GM12891 (cell line): ENCODE measurements around the gene TOR2A.

Experiments
- DNase-seq: peaks from one replicate; pipeline ENCODE4 v3.0.0; 2011; ENCODE audit warnings: low spot score; ENCODE audit not compliant: insufficient read length
- FAIRE-seq: peaks from 2 replicates; lab custom pipeline; 2011; peaks lifted over from hg19 to GRCh38; lab: Jason Lieb, UNC
- PAX5 ChIP-seq: IDR thresholded peaks from 2 replicates; pipeline ENCODE4 v1.6.1; 2011; ENCODE audit warnings: low read length, moderate library complexity, mild to moderate bottlenecking; ENCODE audit not compliant: insufficient read depth, severe bottlenecking
- POLR2A ChIP-seq: IDR thresholded peaks from 2 replicates; pipeline ENCODE4 v1.6.1; 2011; ENCODE audit warnings: low read depth, low read length, control low read depth
- POLR2AphosphoS5 ChIP-seq: IDR thresholded peaks from 2 replicates; pipeline ENCODE4 v1.6.1; 2011; ENCODE audit warnings: low read depth, low read length, control low read depth
- POU2F2 ChIP-seq: IDR thresholded peaks from 2 replicates; pipeline ENCODE4 v1.6.1; 2011; ENCODE audit warnings: low read depth, mild to moderate bottlenecking, control low read depth, low read length, moderate library complexity
- SPI1 ChIP-seq: IDR thresholded peaks from 2 replicates; pipeline ENCODE4 v1.6.1; 2011; ENCODE audit warnings: low read depth, low read length, control low read depth
- TAF1 ChIP-seq: IDR thresholded peaks from 2 replicates; pipeline ENCODE4 v1.6.1; 2011; ENCODE audit warnings: low read depth, low read length, control low read depth

Gene TOR2A

DNA sequence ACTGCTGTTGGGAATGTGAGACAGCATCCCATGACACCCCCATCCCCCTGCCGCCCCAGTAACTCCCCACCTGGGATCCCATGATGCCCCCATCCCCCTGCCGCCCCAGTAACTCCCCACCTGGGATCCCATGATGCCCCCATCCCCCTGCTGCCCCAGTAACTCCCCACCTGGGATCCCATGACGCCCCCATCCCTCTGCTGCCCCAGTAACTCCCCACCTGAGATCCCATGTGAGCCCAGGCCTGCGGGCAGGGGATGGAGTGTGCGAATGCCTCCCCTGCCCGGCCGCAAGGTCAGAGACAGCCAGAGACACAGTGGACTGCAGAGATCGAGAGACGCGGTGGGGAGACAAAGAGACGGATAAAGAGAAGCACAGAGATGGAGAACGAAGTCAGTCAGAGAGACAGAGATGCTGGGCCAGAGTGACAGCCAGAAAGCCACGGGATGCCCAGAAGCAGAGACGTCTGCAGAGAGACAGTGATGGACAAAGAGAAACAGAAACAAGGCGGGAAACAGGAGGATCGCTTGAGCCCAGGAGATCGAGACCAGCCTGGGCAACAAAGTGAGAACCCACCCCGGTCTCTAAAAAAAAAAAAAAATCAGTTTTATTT is 42.4 kb upstream of the TOR2A start:
- no peak for DNase-seq
- TF ChIP-seq POLR2A (no peak), SPI1 (no peak), TAF1 (no peak), POLR2AphosphoS5 (no peak), PAX5 (no peak), POU2F2 (no peak)
- FAIRE-seq: no peak

DNA sequence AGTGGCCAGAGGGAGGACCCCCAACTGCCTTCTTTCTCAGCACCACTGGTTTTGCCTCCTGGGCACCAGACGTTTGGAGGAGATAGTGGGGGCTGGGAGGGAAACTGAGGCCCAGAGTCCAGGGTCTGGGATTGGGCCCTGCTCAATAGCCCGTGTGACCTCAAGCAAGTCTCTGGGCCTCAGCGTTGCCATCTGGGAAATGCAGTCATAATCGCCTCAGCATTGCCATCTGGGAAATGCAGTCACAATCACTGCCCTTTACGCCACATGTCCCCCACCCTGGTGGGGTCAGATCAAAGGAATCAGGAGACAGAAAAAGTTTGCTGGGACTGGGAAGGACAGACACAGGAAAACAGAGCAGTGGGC is 41.8 kb upstream of the TOR2A start:
- TF ChIP-seq POU2F2 (no peak), TAF1 (no peak), POLR2A (no peak), POLR2AphosphoS5 (no peak), PAX5 (no peak), SPI1 (no peak)
- no peak for DNase-seq
- peak; percentile 56 for FAIRE-seq

DNA sequence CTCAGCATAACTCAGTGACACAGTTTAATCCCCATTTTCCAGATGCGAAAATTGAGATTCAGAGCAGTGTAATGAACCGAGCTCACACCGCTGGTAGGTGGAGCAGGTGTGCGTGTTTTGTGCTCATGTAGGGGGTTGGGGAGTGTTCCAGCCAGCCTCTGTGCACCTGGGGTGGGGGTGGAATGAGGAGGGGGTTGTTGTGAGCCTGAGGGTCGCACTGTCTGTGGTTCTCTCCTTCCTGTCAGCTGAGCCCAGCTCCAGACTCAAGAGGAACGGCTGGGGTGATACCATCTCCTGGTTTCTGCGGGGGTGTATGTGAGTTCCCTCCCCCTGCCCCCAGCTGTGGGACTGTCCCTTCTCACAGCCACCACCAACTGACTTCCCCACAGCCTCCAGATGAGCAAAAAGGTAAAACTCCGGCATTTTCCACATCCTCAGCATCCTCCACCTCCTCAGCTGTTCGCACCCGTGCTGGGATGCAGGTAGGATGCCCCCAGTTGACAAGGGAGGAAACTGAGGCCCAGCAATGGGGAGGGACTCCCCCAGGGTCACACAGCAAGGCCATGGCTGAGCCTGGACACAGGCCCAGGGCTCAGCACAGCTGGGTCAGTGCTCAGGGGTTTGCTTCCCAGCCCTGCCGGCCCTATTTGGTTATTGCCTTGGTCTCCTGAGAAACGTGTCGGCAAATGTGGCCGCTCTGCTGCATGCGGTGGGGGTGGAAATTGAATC is 41.3 kb upstream of the TOR2A start:
- TF ChIP-seq TAF1 (0 out of 2 replicates have a peak, but pooled peaks have one; percentile 7), POLR2AphosphoS5 (no peak), SPI1 (peak; percentile 66), POLR2A (no peak), PAX5 (no peak)
- FAIRE-seq (peak; percentile 75), DNase-seq (peak; percentile 60)

DNA sequence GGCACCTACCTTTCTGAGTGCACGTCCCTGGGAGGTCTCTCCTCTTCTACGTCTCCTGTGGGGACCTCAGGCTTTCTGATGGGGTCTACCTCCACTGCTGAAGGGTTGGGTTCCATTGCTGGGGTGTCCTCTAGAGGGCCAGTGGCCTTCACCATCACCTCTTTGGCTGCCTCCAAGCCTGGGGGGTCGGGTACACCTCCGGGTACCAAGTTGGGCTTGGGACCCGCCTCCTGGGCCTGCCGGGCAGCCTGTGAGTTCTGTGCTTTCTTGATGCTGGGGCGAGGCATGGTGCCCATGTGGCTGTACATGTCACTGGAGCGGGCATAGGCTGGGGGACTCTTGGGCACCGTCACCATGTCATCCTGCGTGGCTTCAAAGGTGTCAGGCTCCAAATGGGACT is 38.9 kb upstream of the TOR2A start:
- TF ChIP-seq TAF1: no peak
- TF ChIP-seq SPI1: no peak
- TF ChIP-seq POLR2AphosphoS5: no peak
- DNase-seq (no peak), FAIRE-seq (no peak)

DNA sequence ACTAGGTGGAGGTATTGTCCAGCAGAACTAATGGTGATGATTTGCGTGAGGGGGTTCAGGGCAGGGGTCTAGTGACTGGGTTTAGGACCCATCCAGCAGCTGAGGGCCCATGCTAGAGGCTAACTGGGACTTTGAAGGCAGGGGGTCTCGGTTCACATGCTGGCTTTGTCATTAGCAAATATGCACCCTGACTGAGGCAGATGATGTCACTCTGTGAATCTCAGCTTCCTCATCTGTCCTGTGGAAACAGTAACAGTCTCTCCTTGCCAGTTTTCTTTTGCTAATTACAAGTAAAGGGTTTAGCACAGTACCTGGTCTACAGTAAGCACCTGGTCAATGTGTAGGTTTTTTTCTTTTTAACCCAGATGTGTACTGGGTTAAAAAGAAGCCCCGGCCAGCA is 38.2 kb upstream of the TOR2A start:
- FAIRE-seq (no peak), DNase-seq (no peak)
- no peak for TF ChIP-seq PAX5
- no peak for TF ChIP-seq TAF1
- TF ChIP-seq POLR2AphosphoS5: no peak
- TF ChIP-seq SPI1: no peak
- no peak for TF ChIP-seq POLR2A
- TF ChIP-seq POU2F2: no peak

DNA sequence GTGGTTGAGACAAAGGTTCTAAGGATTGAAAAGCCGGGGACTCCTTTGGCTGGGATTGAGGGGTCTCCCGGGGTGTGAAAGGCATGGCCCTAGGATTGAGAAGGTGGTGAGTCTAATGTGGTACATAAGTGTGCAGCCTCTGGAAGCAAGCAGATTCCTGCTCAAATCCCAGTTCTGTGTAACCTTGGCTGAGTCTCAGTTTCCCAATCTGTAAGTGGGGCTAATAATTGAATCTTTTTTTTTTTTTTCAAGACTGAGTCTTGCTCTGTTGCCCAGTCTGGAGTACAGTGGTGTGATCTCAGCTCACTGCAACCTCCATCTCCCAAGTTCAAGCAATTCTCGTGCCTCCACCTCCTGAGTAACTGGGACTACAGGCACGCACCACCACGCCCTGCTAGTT is 37.5 kb upstream of the TOR2A start:
- no peak for TF ChIP-seq TAF1
- no peak for TF ChIP-seq POLR2A
- TF ChIP-seq SPI1: no peak
- TF ChIP-seq PAX5: no peak
- TF ChIP-seq POLR2AphosphoS5: no peak
- no peak for TF ChIP-seq POU2F2
- DNase-seq: no peak
- FAIRE-seq: no peak

DNA sequence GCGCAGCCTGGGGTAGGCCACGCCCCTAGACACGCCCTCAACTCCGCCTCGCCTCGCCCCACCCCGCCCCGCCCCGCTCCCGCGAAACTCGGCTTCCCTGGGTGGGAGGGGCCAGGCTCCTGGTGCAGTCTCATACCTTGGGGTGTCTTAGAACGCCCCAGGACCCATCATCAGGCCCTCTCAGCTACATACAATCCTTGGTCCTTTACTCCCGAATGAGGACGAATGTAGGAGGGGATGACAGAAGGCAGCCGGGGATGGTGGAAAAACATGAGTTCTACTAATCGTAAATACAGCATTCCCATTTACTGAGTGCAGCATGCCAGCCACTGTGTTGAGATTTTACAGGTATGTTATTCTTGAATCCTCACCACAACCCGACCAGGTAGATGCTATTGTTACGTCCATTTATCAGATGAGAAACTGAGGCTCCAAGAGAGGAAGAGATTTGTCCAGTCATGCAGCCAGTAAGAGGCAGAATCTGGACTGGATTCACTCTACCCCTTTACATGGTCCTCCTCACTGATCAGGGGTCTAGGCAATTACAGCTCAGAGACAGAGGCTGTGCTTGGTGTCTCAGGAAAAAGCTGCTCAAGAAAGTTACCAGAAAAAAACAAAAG is 36.6 kb upstream of the TOR2A start:
- FAIRE-seq (no peak), DNase-seq (no peak)
- TF ChIP-seq TAF1: no peak
- TF ChIP-seq POLR2A: no peak
- no peak for TF ChIP-seq PAX5
- TF ChIP-seq POU2F2: no peak
- TF ChIP-seq SPI1: no peak
- no peak for TF ChIP-seq POLR2AphosphoS5

DNA sequence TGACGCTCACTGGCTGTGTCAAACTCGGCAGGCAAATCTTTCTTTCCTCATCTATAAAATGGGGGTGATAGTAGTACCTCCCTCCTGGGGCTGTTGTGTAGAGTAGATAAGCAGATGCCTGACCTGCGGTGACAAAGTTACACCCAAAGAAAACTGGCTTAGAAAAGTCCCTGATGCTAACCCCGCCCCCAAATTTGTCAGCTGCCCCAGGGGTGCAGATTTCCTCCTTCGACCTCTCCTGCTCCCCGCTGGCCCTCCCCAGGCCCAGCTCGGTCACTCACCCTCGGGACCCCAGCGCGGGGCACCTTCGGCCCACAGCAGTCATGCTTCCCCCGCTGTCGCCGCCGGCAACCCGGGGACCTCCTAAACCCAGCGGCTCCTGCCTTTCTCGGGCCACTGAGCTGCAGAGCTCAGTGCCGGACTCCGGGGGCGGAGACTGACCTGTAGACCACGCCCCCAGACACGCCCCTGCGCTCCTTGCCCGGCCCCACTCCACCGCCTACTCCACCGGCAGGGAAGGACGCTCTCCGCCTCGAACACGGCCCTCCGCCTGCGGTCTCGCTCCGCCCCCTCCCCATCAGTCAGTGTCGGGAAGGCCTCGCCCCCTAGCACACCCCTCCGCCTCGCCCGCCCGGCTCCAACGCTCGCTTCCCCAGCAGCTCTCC is 35.9 kb upstream of the TOR2A start:
- FAIRE-seq: peak; percentile 99
- TF ChIP-seq PAX5: peak; percentile 3
- no peak for TF ChIP-seq POLR2A
- peak; percentile 95 for DNase-seq

DNA sequence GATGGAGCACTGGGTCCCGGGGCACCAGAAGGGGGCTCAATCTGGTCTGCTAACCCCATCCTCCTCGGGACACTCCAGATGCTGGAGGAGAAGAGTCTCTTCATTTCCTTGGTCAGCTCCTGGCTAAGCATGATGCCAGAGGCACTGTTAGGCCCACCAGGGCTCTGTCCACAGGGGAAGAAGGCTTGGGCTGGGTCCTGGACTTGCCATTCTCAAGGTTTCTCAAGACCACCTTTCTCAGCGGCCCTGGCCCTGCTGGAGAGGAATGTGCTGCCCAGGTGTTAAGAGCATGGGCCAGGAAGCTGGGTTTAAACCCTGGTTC is 35.5 kb upstream of the TOR2A start:
- FAIRE-seq (no peak), DNase-seq (no peak)
- no peak for TF ChIP-seq POLR2AphosphoS5
- TF ChIP-seq SPI1: no peak
- TF ChIP-seq POU2F2: no peak
- TF ChIP-seq PAX5: no peak
- TF ChIP-seq POLR2A: no peak
- TF ChIP-seq TAF1: no peak
